ENCODE data around the gene DIP2C.
"Not testable (repeated sequence)": the region's sequence is repeated elsewhere in the genome, so short reads cannot be mapped to it uniquely, and the experiment has no call there.

The DIP2C gene

GRCh38 chr10:653991-654646 is 35.3 kb downstream of the DIP2C start:
- DNase-seq (ENCODE audit: insufficient read length) (no peak), FAIRE-seq (no peak)
- TF ChIP-seq POLR2A (IDR thresholded peaks at IDR 0.05; ENCODE audit: low read depth, low read length) (no peak), TAF1 (IDR thresholded peaks at IDR 0.05; ENCODE audit: borderline replicate concordance, low read depth, low read length) (no peak), POLR2AphosphoS5 (IDR thresholded peaks at IDR 0.05; ENCODE audit: low read depth, low read length) (no peak)

GRCh38 chr10:652832-653459 is 36.5 kb downstream of the DIP2C start:
- not testable (repeated sequence) for FAIRE-seq; DNase-seq (ENCODE audit: insufficient read length)

- FAIRE-seq = no peak
- DNase-seq (ENCODE audit: insufficient read length) = no peak
- TF ChIP-seq TAF1 (IDR thresholded peaks at IDR 0.05; ENCODE audit: borderline replicate concordance, low read depth, low read length) = no peak
- TF ChIP-seq POLR2AphosphoS5 (IDR thresholded peaks at IDR 0.05; ENCODE audit: low read depth, low read length) = no peak
- TF ChIP-seq POLR2A (IDR thresholded peaks at IDR 0.05; ENCODE audit: low read depth, low read length) = no peak
Observed at GRCh38 chr10:652233-652632, 37.2 kb downstream of the DIP2C start.

- TF ChIP-seq POLR2A (IDR thresholded peaks at IDR 0.05; ENCODE audit: low read depth, low read length) (no peak), TAF1 (IDR thresholded peaks at IDR 0.05; ENCODE audit: borderline replicate concordance, low read depth, low read length) (no peak)
- no peak for FAIRE-seq
- no peak for DNase-seq (ENCODE audit: insufficient read length)
Observed at GRCh38 chr10:651692-652091, 37.8 kb downstream of the DIP2C start.

- DNase-seq (ENCODE audit: insufficient read length) (no peak), FAIRE-seq (no peak)
- TF ChIP-seq POLR2AphosphoS5 (IDR thresholded peaks at IDR 0.05; ENCODE audit: low read depth, low read length) (no peak), TAF1 (IDR thresholded peaks at IDR 0.05; ENCODE audit: borderline replicate concordance, low read depth, low read length) (no peak), POLR2A (IDR thresholded peaks at IDR 0.05; ENCODE audit: low read depth, low read length) (no peak)
Observed at GRCh38 chr10:650886-651615, 38.4 kb downstream of the DIP2C start.

- TF ChIP-seq POLR2AphosphoS5 (IDR thresholded peaks at IDR 0.05; ENCODE audit: low read depth, low read length) (no peak), POLR2A (IDR thresholded peaks at IDR 0.05; ENCODE audit: low read depth, low read length) (no peak), TAF1 (IDR thresholded peaks at IDR 0.05; ENCODE audit: borderline replicate concordance, low read depth, low read length) (no peak)
Observed at GRCh38 chr10:650441-650851, 39.0 kb downstream of the DIP2C start.

GRCh38 chr10:649798-650440 is 39.5 kb downstream of the DIP2C start:
- no peak for DNase-seq (ENCODE audit: insufficient read length)
- TF ChIP-seq POLR2A (IDR thresholded peaks at IDR 0.05; ENCODE audit: low read depth, low read length) = no peak
- no peak for TF ChIP-seq TAF1 (IDR thresholded peaks at IDR 0.05; ENCODE audit: borderline replicate concordance, low read depth, low read length)
- no peak for TF ChIP-seq POLR2AphosphoS5 (IDR thresholded peaks at IDR 0.05; ENCODE audit: low read depth, low read length)

More at GRCh38 chr10:650441-650851, 39.0 kb downstream of the DIP2C start:
- FAIRE-seq = no peak
- DNase-seq (ENCODE audit: insufficient read length) = no peak

GRCh38 chr10:649445-649797 is 40.0 kb downstream of the DIP2C start:
- FAIRE-seq (no peak), DNase-seq (ENCODE audit: insufficient read length) (no peak)
- TF ChIP-seq POLR2AphosphoS5 (IDR thresholded peaks at IDR 0.05; ENCODE audit: low read depth, low read length) (no peak), POLR2A (IDR thresholded peaks at IDR 0.05; ENCODE audit: low read depth, low read length) (no peak), TAF1 (IDR thresholded peaks at IDR 0.05; ENCODE audit: borderline replicate concordance, low read depth, low read length) (no peak)

More at GRCh38 chr10:649798-650440, 39.5 kb downstream of the DIP2C start:
- FAIRE-seq = no peak

- FAIRE-seq; DNase-seq (ENCODE audit: insufficient read length): not testable (repeated sequence)
Observed at GRCh38 chr10:647019-647418, 42.4 kb downstream of the DIP2C start.

- no peak for FAIRE-seq
- no peak for DNase-seq (ENCODE audit: insufficient read length)
- TF ChIP-seq POLR2A (IDR thresholded peaks at IDR 0.05; ENCODE audit: low read depth, low read length) (no peak), POLR2AphosphoS5 (IDR thresholded peaks at IDR 0.05; ENCODE audit: low read depth, low read length) (no peak), TAF1 (IDR thresholded peaks at IDR 0.05; ENCODE audit: borderline replicate concordance, low read depth, low read length) (no peak)
Observed at GRCh38 chr10:646118-646524, 43.3 kb downstream of the DIP2C start.

GRCh38 chr10:644943-645334 is 44.5 kb downstream of the DIP2C start:
- DNase-seq (ENCODE audit: insufficient read length) = no peak
- FAIRE-seq = no peak
- no peak for TF ChIP-seq POLR2AphosphoS5 (IDR thresholded peaks at IDR 0.05; ENCODE audit: low read depth, low read length)
- TF ChIP-seq TAF1 (IDR thresholded peaks at IDR 0.05; ENCODE audit: borderline replicate concordance, low read depth, low read length) = no peak
- TF ChIP-seq POLR2A (IDR thresholded peaks at IDR 0.05; ENCODE audit: low read depth, low read length) = no peak

Measured in GM12892 (cell line).